SK-N-SH (cell line): ENCODE data around the gene FAM135A. TPM values are rescaled to one million over a fixed set of nuclear protein-coding genes. Genes with fewer than 3 reads are reported as not detected.

ENCODE experiments used
- CTCF ChIA-PET: fragments of 300-600, 350-600 bp; formaldehyde crosslinking; extraction: SDS; loops from one replicate; lab custom pipeline; 2021; lab: Yijun Ruan, JAX
- POLR2A ChIA-PET: fragments of 350-600 bp; sonication (Branson Sonifier 250); formaldehyde crosslinking; extraction: SDS; loops from one replicate; lab custom pipeline; 2020; ENCODE audit warnings: antibody characterized with exemption, inconsistent platforms; lab: Yijun Ruan, JAX
- DNase-seq: peaks from one replicate; pipeline ENCODE4 v3.0.0; 2012
- H2AFZ ChIP-seq: fragments of 200-600 bp; sonication (generic); 2 replicates; pipeline ENCODE4 v1.8.1; 2016; ENCODE audit warnings: antibody characterized with exemption, mild to moderate bottlenecking, low read depth
- H3F3A ChIP-seq: fragments of 200-600 bp; sonication (generic); replicated peaks from 2 replicates; pipeline ENCODE3; 2016; ENCODE audit warnings: antibody characterized with exemption, mild to moderate bottlenecking; ENCODE audit not compliant: insufficient read depth
- H3K27ac ChIP-seq, 2 experiments: fragments of 200-500 bp in 1 of 2; fragments of 200-600 bp in 1 of 2; sonication (Bioruptor generic) in 1 of 2; sonication (generic), shearing (Covaris generic) in 1 of 2; 2 replicates each; pipeline versions ENCODE4 v1.5.1 to v1.6.1; 2014 to 2016; ENCODE audit warnings: low read depth in 2 of 2, inconsistent platforms in 1 of 2, low read length in 1 of 2, mild to moderate bottlenecking in 1 of 2, mixed read lengths in 1 of 2
- H3K27me3 ChIP-seq: fragments of 200-600 bp; sonication (generic), shearing (Covaris generic); 2 replicates; pipeline ENCODE4 v1.6.1; 2016; ENCODE audit warnings: mixed run types; ENCODE audit not compliant: insufficient read depth
- H3K36me3 ChIP-seq, 2 experiments: fragments of 200-500 bp in 1 of 2; fragments of 200-600 bp in 1 of 2; sonication (Bioruptor generic) in 1 of 2; sonication (generic) in 1 of 2; replicated peaks in 1 of 2; 2 replicates each; pipeline versions ENCODE3 to v1.5.1; 2014 to 2016; ENCODE audit warnings: low read length in 1 of 2, mild to moderate bottlenecking in 1 of 2; ENCODE audit not compliant: insufficient read depth in 2 of 2, control insufficient read depth in 1 of 2
- H3K4me1 ChIP-seq, 2 experiments: fragments of 200-500 bp in 1 of 2; fragments of 200-600 bp in 1 of 2; sonication (Bioruptor generic) in 1 of 2; sonication (generic), shearing (Covaris generic) in 1 of 2; 2 replicates each; pipeline versions ENCODE4 v1.5.1 to v1.6.1; 2014 to 2016; ENCODE audit warnings: low read depth in 1 of 2, low read length in 1 of 2, mixed run types in 1 of 2; ENCODE audit not compliant: insufficient read depth in 2 of 2, control insufficient read depth in 1 of 2
- H3K4me2 ChIP-seq: fragments of 200-600 bp; sonication (generic), shearing (Covaris generic); 2 replicates; pipeline ENCODE4 v1.6.1; 2017; ENCODE audit warnings: mixed run types
- H3K4me3 ChIP-seq, 2 experiments: fragments of 200-500 bp in 1 of 2; fragments of 200-600 bp in 1 of 2; sonication (Bioruptor generic) in 1 of 2; sonication (generic), shearing (Covaris generic) in 1 of 2; 2 replicates each; pipeline versions ENCODE4 v1.5.1 to v1.8.1; 2014 to 2016; ENCODE audit warnings: low read depth in 2 of 2, inconsistent platforms in 1 of 2, low read length in 1 of 2, mild to moderate bottlenecking in 1 of 2, mixed read lengths in 1 of 2, moderate library complexity in 1 of 2
- H3K79me2 ChIP-seq: fragments of 200-600 bp; sonication (generic); 2 replicates; pipeline ENCODE4 v1.8.1; 2017; ENCODE audit warnings: mild to moderate bottlenecking; ENCODE audit not compliant: insufficient read depth
- H3K9ac ChIP-seq: fragments of 200-600 bp; sonication (generic); 2 replicates; pipeline ENCODE4 v1.6.1; 2017; ENCODE audit warnings: mixed run types
- H3K9me2 ChIP-seq: fragments of 200-600 bp; sonication (generic); 2 replicates; pipeline ENCODE4 v1.6.1; 2017; ENCODE audit warnings: mixed run types
- H3K9me3 ChIP-seq: fragments of 200-600 bp; sonication (generic); 2 replicates; pipeline ENCODE4 v1.6.1; 2017; ENCODE audit warnings: mixed run types, mild to moderate bottlenecking, moderate library complexity
- H4K20me1 ChIP-seq: fragments of 200-600 bp; sonication (generic); 2 replicates; pipeline ENCODE4 v1.6.1; 2017; ENCODE audit warnings: mild to moderate bottlenecking, mixed run types; ENCODE audit not compliant: insufficient read depth
- CHD2 ChIP-seq: fragments of 150-350 bp; IDR thresholded peaks from 2 replicates; pipeline ENCODE4 v1.6.1; 2018; ENCODE audit warnings: low read length; ENCODE audit not compliant: partially characterized antibody
- EP300 ChIP-seq, 2 experiments: IDR thresholded peaks; 2 replicates each; pipeline versions ENCODE4 v1.4.0 to v1.6.1; 2012; ENCODE audit warnings: borderline replicate concordance in 1 of 2, low read depth in 1 of 2, low read length in 1 of 2
- EZH2phosphoT487 ChIP-seq: fragments of 200-600 bp; sonication (generic); IDR thresholded peaks from 2 replicates; pipeline ENCODE4 v1.6.1; 2017; ENCODE audit warnings: low read depth, mixed run types, mild to moderate bottlenecking, antibody characterized with exemption, moderate library complexity, borderline replicate concordance
- FOSL2 ChIP-seq: IDR thresholded peaks from 2 replicates; pipeline ENCODE4 v1.4.0; 2012; ENCODE audit warnings: low read depth, mild to moderate bottlenecking, moderate library complexity, borderline replicate concordance
- GABPA ChIP-seq: IDR thresholded peaks from 2 replicates; pipeline ENCODE4 v1.4.0; 2012; ENCODE audit warnings: low read depth, mild to moderate bottlenecking
- GATA2 ChIP-seq: sonication (generic); formaldehyde crosslinking; IDR thresholded peaks from 2 replicates; pipeline ENCODE4 v1.5.0; 2020; ENCODE audit warnings: mild to moderate bottlenecking, missing genetic modification reagents
- MAX ChIP-seq: IDR thresholded peaks from 2 replicates; pipeline ENCODE4 v1.4.0; 2012; ENCODE audit warnings: low read depth
- MXI1 ChIP-seq: IDR thresholded peaks from 2 replicates; pipeline ENCODE4 v1.6.1; 2012; ENCODE audit warnings: mild to moderate bottlenecking, low read depth, low read length, improper control_type of control experiment
- NRF1 ChIP-seq: IDR thresholded peaks from 2 replicates; pipeline ENCODE4 v1.6.1; 2012; ENCODE audit warnings: low read depth, mild to moderate bottlenecking, low read length
- PBX3 ChIP-seq: IDR thresholded peaks from 2 replicates; pipeline ENCODE4; 2012
- POLR2AphosphoS5 ChIP-seq: IDR thresholded peaks from 2 replicates; pipeline ENCODE4 v1.6.1; 2012; ENCODE audit warnings: low read depth, low read length
- REST ChIP-seq: IDR thresholded peaks from 2 replicates; pipeline ENCODE4 v1.6.1; 2012; ENCODE audit warnings: mild to moderate bottlenecking, low read depth, low read length, moderate library complexity
- RXRA ChIP-seq: IDR thresholded peaks from 2 replicates; pipeline ENCODE4 v1.4.0; 2012; ENCODE audit warnings: low read depth, mild to moderate bottlenecking, borderline replicate concordance
- SIN3A ChIP-seq: IDR thresholded peaks from 2 replicates; pipeline ENCODE4 v1.6.1; 2012; ENCODE audit warnings: low read depth, mild to moderate bottlenecking, low read length, moderate library complexity, borderline replicate concordance
- TCF12 ChIP-seq: IDR thresholded peaks from 2 replicates; pipeline ENCODE4 v1.4.0; 2012
- TEAD4 ChIP-seq: IDR thresholded peaks from 2 replicates; pipeline ENCODE4 v1.4.0; 2012; ENCODE audit warnings: mild to moderate bottlenecking, borderline replicate concordance; ENCODE audit not compliant: insufficient read depth
- WGBS: methylation state at CpG from one replicate; pipeline ENCODE4 v1.1.6; 2017; ENCODE audit warnings: low lambda C conversion rate; 5-methylcytosine and 5-hydroxymethylcytosine counted together
- polyA plus RNA-seq, 3 experiments: library from polyadenylated mRNA; depleted of rRNA; stranded (reverse); fragments of >200 nt; gene quantifications; 2 replicates each; pipeline ENCODE4 v1.2.3, GENCODE V29; 2012

Gene FAM135A
- polyA plus RNA-seq, 1 of the 3 experiments (the other 2 are of a cell fraction), result 2.6 TPM

GRCh38 chr6:70396796-70397729 is 16.2 kb upstream of the FAM135A start:
- no peaks in the 10 kb centered on the region for H3K36me3 ChIP-seq
- H3K4me2 ChIP-seq, result no peak overlapping the region
- no peak for TF ChIP-seq POLR2AphosphoS5
- TF ChIP-seq REST, result no peak
- TF ChIP-seq TEAD4, result no peak
- no peak for TF ChIP-seq MXI1
- TF ChIP-seq PBX3, result no peak
- no peak for TF ChIP-seq GATA2
- TF ChIP-seq FOSL2, result no peak
- TF ChIP-seq CHD2, result no peak
- TF ChIP-seq EP300 (IDR thresholded peaks at IDR 0.05; ENCODE audit: borderline replicate concordance in 1 of 2, low read depth in 1 of 2, low read length in 1 of 2), result no peak
- TF ChIP-seq SIN3A, result no peak
- no peak for TF ChIP-seq EZH2phosphoT487
- TF ChIP-seq TCF12, result no peak
- TF ChIP-seq GABPA, result no peak
- TF ChIP-seq NRF1, result no peak
- TF ChIP-seq MAX, result no peak
- no peak for TF ChIP-seq RXRA
- H3K79me2 ChIP-seq, result no peaks in the 10 kb centered on the region
- no peaks in the 10 kb centered on the region for H3K9me2 ChIP-seq
- CTCF ChIA-PET, result no interaction called here
- H3K27ac ChIP-seq, result no peak overlapping the region
- no peak overlapping the region for H3K4me3 ChIP-seq
- no peaks in the 10 kb centered on the region for H3K4me1 ChIP-seq
- no peak for DNase-seq
- H2AFZ ChIP-seq, result no peak overlapping the region
- no peaks in the 10 kb centered on the region for H3F3A ChIP-seq
- H3K27me3 ChIP-seq, result no peaks in the 10 kb centered on the region
- no peak overlapping the region for H3K9ac ChIP-seq
- no peaks in the 10 kb centered on the region for H3K9me3 ChIP-seq
- H4K20me1 ChIP-seq, result no peaks in the 10 kb centered on the region
- WGBS, result 64% methylated on average over 10 of the region's 10 CpGs
- POLR2A ChIA-PET, result no interaction called here
